Tibial nerve (tissue), 4 donors: ENCODE measurements around the gene FCER1G. TPM values are rescaled to one million over a fixed set of nuclear protein-coding genes. Genes with fewer than 3 reads are reported as not detected.
"Not testable (repeated sequence)": the region's sequence is repeated elsewhere in the genome, so short reads cannot be mapped to it uniquely, and the experiment has no call there.

Experiments used
- DNase-seq, 2 donors: peaks; one replicate each; pipeline ENCODE4 v3.0.0-alpha.2; 2019; ENCODE audit warnings: low spot score in 2 of 2
- H3K27ac ChIP-seq, 4 donors: fragments of 200-600 bp; sonication (generic) in 3 of 4; one replicate each; pipeline ENCODE4 v1.5.1; 2017 to 2019; ENCODE audit warnings: mild to moderate bottlenecking in 1 of 4
- H3K27me3 ChIP-seq, 2 donors: fragments of 200-600 bp; sonication (generic) in 1 of 2; one replicate each; pipeline versions ENCODE4 v1.5.1 to v1.6.0; 2017 to 2019
- H3K36me3 ChIP-seq, 3 donors: fragments of 200-600 bp; sonication (generic); one replicate each; pipeline ENCODE4 v1.5.1; 2018 to 2019
- H3K4me1 ChIP-seq, 4 donors: fragments of 200-600 bp; sonication (generic) in 3 of 4; one replicate each; pipeline ENCODE4 v1.5.1; 2017 to 2019
- H3K4me3 ChIP-seq, 4 donors: fragments of 200-600 bp; sonication (generic) in 3 of 4; one replicate each; pipeline ENCODE4 v1.5.1; 2017 to 2019; ENCODE audit warnings: mild to moderate bottlenecking in 1 of 4, moderate library complexity in 1 of 4
- H3K9me3 ChIP-seq, 4 donors: fragments of 200-600 bp; sonication (generic) in 3 of 4; one replicate each; pipeline ENCODE4 v1.5.1; 2017 to 2019
- CTCF ChIP-seq, 5 experiments: fragments of 200-600 bp in 3 of 5; fragments of 450-650 bp in 2 of 5; sonication (generic) in 3 of 5; IDR thresholded peaks; one replicate each; pipeline ENCODE4 v1.5.1; 2016 to 2019; ENCODE audit warnings: antibody characterized with exemption in 5 of 5, mild to moderate bottlenecking in 3 of 5, moderate library complexity in 2 of 5
- EP300 ChIP-seq, 2 donors: sonication (generic); formaldehyde crosslinking; IDR thresholded peaks; one replicate each; pipeline ENCODE4 v1.6.1; 2017; ENCODE audit warnings: antibody characterized with exemption in 2 of 2, mild to moderate bottlenecking in 1 of 2
- POLR2A ChIP-seq, 2 donors: fragments of 450-650 bp; IDR thresholded peaks; one replicate each; pipeline ENCODE4 v1.6.1; 2017; ENCODE audit warnings: antibody characterized with exemption in 2 of 2, mild to moderate bottlenecking in 2 of 2, moderate library complexity in 2 of 2
- WGBS, 2 donors: methylation state at CpG; one replicate each; pipeline ENCODE4 v1.1.5; 2018; 5-methylcytosine and 5-hydroxymethylcytosine counted together
- total RNA-seq, 4 donors: library from RNA; depleted of rRNA; stranded (reverse); fragments of >200 nt; gene quantifications; one replicate each; pipeline ENCODE4 v1.1.0, GENCODE V29; 2016

Gene FCER1G
- total RNA-seq, 4 donors from 2014 or later, result 40.6 to 190 (median 50.9) TPM

- no peak for TF ChIP-seq EP300 (IDR thresholded peaks at IDR 0.05)
- no peak for TF ChIP-seq CTCF (IDR thresholded peaks at IDR 0.05)
- no peak for TF ChIP-seq POLR2A (IDR thresholded peaks at IDR 0.05)
- 90 to 94% methylated on average over 8 of the region's 8 CpGs for WGBS, 2 donors
- Histone ChIP-seq H3K4me3 (no peak overlapping the region), H3K9me3 (peaks cover 0 to 6% (median 0%) of the 10 kb centered on the region in 4 donors), H3K27ac (no peak overlapping the region), H3K36me3 (no peaks in the 10 kb centered on the region), H3K4me1 (no peaks in the 10 kb centered on the region), H3K27me3 (no peaks in the 10 kb centered on the region)
- DNase-seq, result no peak
Observed at GRCh38 chr1:161251579-161251978, 36.5 kb downstream of the FCER1G start.

GRCh38 chr1:161255302-161255701 lies 40.2 kb downstream of the FCER1G start:
- H3K4me3 ChIP-seq, H3K36me3 ChIP-seq, DNase-seq, H3K27ac ChIP-seq: not testable (repeated sequence)
- Histone ChIP-seq H3K9me3 (peaks cover 0 to 20% (median 0%) of the 10 kb centered on the region in 4 donors), H3K27me3 (peaks cover 0 to 34% of the 10 kb centered on the region in 2 donors), H3K4me1 (peaks cover 0 to 12% (median 8%) of the 10 kb centered on the region in 4 donors)
- 87 to 89% methylated on average over 5 of the region's 5 CpGs for WGBS, 2 donors

- H3K36me3 ChIP-seq, H3K4me3 ChIP-seq, DNase-seq, H3K27ac ChIP-seq: not testable (repeated sequence)
- peaks cover 0 to 41% of the 10 kb centered on the region in 2 donors for H3K27me3 ChIP-seq
- 90 to 92% methylated on average over 4 of the region's 4 CpGs for WGBS, 2 donors
- H3K9me3 ChIP-seq, result peaks cover 0 to 20% (median 0%) of the 10 kb centered on the region in 4 donors
- H3K4me1 ChIP-seq, result peaks cover 0 to 14% (median 8%) of the 10 kb centered on the region in 4 donors
Observed at GRCh38 chr1:161255955-161256520, 40.9 kb downstream of the FCER1G start.

GRCh38 chr1:161257109-161257508 lies 42.0 kb downstream of the FCER1G start:
- H3K4me3 ChIP-seq, DNase-seq, H3K36me3 ChIP-seq, H3K27ac ChIP-seq: not testable (repeated sequence)
- Histone ChIP-seq H3K4me1 (peaks cover 0 to 14% (median 8%) of the 10 kb centered on the region in 4 donors), H3K27me3 (peaks cover 0 to 43% of the 10 kb centered on the region in 2 donors), H3K9me3 (peaks cover 0 to 20% (median 0%) of the 10 kb centered on the region in 4 donors)
- WGBS, 2 donors, result 97 to 100% methylated on average over 5 of the region's 5 CpGs

GRCh38 chr1:161258439-161259344 lies 43.6 kb downstream of the FCER1G start, which contains the start of gene PCP4L1:
Gene PCP4L1, plus strand, starts transcription at chr1:161258745. Its CDS starts 230 bp downstream, at chr1:161258975.
- no peak for DNase-seq
- peaks cover 0 to 14% (median 8%) of the 10 kb centered on the region in 4 donors for H3K4me1 ChIP-seq
- H3K27ac ChIP-seq, result no peak within 1 kb of the TSS
- peak within 1 kb of the TSS; percentile 8 to 46 (median 43) for H3K4me3 ChIP-seq
- peaks cover 0 to 20% (median 0%) of the 10 kb centered on the region in 4 donors for H3K9me3 ChIP-seq
- TF ChIP-seq CTCF (IDR thresholded peaks at IDR 0.05), result no peak
- TF ChIP-seq POLR2A (IDR thresholded peaks at IDR 0.05), result no peak
- TF ChIP-seq EP300 (IDR thresholded peaks at IDR 0.05), result no peak
- H3K27me3 ChIP-seq, result peaks cover 0 to 43% of the 10 kb centered on the region in 2 donors
- WGBS, 2 donors, result 3 to 7% methylated on average over 35 to 38 of the region's 62 CpGs
- no peaks in the 10 kb centered on the region for H3K36me3 ChIP-seq

GRCh38 chr1:161259345-161259702 lies 44.2 kb downstream of the FCER1G start:
- no peak overlapping the region for H3K27ac ChIP-seq
- H3K4me3 ChIP-seq, result peak overlapping the region in 1 of 4 donors; percentile 45
- DNase-seq, result no peak
- no peak for TF ChIP-seq EP300 (IDR thresholded peaks at IDR 0.05)
- no peak for TF ChIP-seq POLR2A (IDR thresholded peaks at IDR 0.05)
- TF ChIP-seq CTCF (IDR thresholded peaks at IDR 0.05), result no peak
- peaks cover 0 to 43% of the 10 kb centered on the region in 2 donors for H3K27me3 ChIP-seq
- peaks cover 0 to 14% (median 8%) of the 10 kb centered on the region in 4 donors for H3K4me1 ChIP-seq
- H3K9me3 ChIP-seq, result peaks cover 0 to 20% (median 0%) of the 10 kb centered on the region in 4 donors
- no peaks in the 10 kb centered on the region for H3K36me3 ChIP-seq
- WGBS, 2 donors, result 36 to 41% methylated on average over 6 of the region's 6 CpGs
